GM19395 (cell line): ENCODE results near the gene FIGN.

Experiments used
- ATAC-seq: cut with Tn5 transposase; IDR thresholded peaks from one replicate; pipeline ENCODE4 v1.9.1; 2021; ENCODE audit warnings: mild to moderate bottlenecking, moderate library complexity; ENCODE audit not compliant: unreplicated experiment

FIGN gene

GRCh38 chr2:163571423-163572102 is 164.2 kb downstream of the FIGN start:
- no peak for ATAC-seq

GRCh38 chr2:163570391-163570790 is 165.4 kb downstream of the FIGN start:
- no peak for ATAC-seq

- no peak for ATAC-seq
Observed at GRCh38 chr2:163565192-163565591, 170.6 kb downstream of the FIGN start.

- no peak for ATAC-seq
Observed at GRCh38 chr2:163564236-163564635, 171.6 kb downstream of the FIGN start.

DNA sequence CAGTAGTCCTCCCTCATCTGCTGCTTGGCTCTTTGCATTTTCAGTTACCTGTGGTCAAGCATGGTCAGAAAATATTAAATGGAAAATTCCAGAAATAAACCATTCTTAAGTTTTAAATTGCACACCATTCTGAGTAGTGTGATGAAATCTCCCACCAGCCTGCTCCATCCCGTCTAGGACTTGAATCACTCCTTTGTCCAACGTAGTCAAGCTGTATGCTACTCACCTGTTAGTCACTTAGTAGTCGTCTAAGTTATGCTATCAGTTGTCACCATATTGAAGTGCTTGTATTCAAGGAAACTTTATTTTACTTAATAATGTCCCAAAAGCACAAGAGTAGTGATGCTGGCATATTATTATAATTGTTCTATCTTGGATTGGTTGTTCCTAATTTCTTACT is 172.5 kb downstream of the FIGN start:
- ATAC-seq, result no peak

- no peak for ATAC-seq
Observed at GRCh38 chr2:163558251-163559021, 177.4 kb downstream of the FIGN start.

DNA sequence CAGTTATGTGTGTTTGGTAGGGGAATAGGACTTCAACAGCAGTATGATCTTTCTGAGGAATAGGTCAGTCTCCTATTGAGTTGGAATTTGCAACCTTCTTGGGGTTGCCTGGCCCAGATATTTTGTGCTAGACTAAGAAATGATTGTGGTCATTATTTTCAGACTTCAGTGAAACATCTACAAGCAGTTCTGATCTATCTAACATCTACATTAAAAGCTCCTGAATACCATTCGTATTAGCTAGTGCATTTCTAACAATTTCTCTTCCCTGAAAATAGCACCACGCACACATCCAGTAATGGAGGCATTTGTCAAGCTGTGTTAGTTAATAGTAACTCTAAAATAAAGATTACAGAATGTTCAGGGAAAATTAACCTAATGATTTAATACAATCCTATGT is 179.3 kb downstream of the FIGN start:
- no peak for ATAC-seq

- ATAC-seq, result no peak
Observed at GRCh38 chr2:163554864-163555263, 180.9 kb downstream of the FIGN start.

- no peak for ATAC-seq
Observed at GRCh38 chr2:163553601-163554000, 182.2 kb downstream of the FIGN start.

- no peak for ATAC-seq
Observed at GRCh38 chr2:163552758-163553157, 183.1 kb downstream of the FIGN start.

DNA sequence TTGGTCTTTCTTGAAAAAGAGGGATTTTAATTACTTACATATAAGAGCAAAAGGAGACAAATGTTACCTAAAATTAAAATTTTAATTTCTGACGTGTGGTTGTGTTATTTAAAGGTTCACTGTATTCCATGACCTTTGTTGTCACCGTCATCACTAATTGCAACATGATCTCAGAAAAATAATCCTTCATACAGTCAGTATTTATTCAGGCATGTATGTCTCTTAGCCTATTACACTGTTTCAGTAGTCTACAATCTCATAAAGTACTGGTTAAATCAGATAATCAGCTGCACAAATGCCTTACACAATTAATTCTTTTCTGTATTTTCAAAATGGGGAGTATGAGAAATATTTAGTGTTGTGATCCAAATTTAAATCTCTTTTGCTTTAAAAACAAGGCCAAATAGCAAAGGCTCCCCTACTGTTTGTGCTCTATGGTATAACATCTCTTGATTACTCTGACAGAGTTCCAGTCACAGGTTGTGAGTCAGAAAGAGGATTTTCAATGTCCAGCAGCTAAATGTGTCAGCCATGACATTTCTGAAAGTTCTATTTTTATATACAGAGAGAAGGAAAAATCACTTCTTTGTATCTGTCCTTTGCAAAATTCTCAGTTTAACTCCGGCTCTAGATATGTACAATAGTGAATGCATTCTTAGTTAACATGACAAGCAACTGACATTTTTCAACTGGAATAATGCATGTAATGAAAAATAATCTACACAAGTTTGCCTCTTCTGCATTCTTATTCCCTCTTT is 184.0 kb downstream of the FIGN start:
- ATAC-seq, result no peak

DNA sequence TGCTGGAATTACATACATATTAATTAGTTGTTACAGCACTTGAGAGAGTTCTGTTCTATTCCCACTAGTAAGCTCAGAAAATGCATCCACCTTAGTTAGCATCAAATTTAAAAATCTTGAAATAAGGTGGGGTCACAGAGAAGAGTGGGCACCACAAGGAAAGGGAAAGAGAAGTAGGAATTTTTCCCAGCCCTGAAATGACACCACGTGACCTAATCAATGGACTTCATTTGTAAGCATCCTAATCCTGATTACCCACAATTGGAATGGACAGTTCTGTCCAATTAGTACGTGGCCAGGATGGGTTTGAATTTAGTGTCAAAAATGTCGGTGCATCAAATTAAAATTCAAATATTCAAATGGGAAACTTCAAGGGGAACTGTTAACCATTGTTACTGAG is 186.8 kb downstream of the FIGN start:
- no peak for ATAC-seq
